ENCODE data around the gene HINT3.
"Not testable (repeated sequence)": the region's sequence is repeated elsewhere in the genome, so short reads cannot be mapped to it uniquely, and the experiment has no call there.

The HINT3 gene

GRCh38 chr6:125963817-125964216 lies 7.2 kb downstream of the HINT3 start:
- no peak for DNase-seq

GRCh38 chr6:125966569-125966968 lies 10.0 kb downstream of the HINT3 start:
- no peak for DNase-seq

- DNase-seq: no peak
Measured at GRCh38 chr6:125968493-125968892, 11.9 kb downstream of the HINT3 start.

GRCh38 chr6:125970760-125971159 lies 14.2 kb downstream of the HINT3 start:
- DNase-seq: no peak

- not testable (repeated sequence) for DNase-seq
Measured at GRCh38 chr6:125972478-125972877, 15.9 kb downstream of the HINT3 start.

- DNase-seq: peak; percentile 59 to 89 (median 86)
Measured at GRCh38 chr6:125974214-125974866, 17.8 kb downstream of the HINT3 start.

- DNase-seq: no peak
Measured at GRCh38 chr6:125979101-125979500, 22.5 kb downstream of the HINT3 start.

- DNase-seq: no peak
Measured at GRCh38 chr6:125981571-125982185, 25.1 kb downstream of the HINT3 start.

- DNase-seq: no peak
Measured at GRCh38 chr6:125983246-125983945, 26.8 kb downstream of the HINT3 start.

- DNase-seq: no peak
Measured at GRCh38 chr6:125984311-125984710, 27.7 kb downstream of the HINT3 start.

- no peak for DNase-seq
Measured at GRCh38 chr6:125985522-125985921, 29.0 kb downstream of the HINT3 start.

GRCh38 chr6:125985979-125986300 lies 29.4 kb downstream of the HINT3 start:
- DNase-seq: peak in 1 of 3 donors; percentile 3

GRCh38 chr6:125986301-125987025 lies 29.9 kb downstream of the HINT3 start, which contains the start of gene TRMT11:
Gene TRMT11 (plus strand): TSS chr6:125986540. CDS start chr6:125986551, 11 bp downstream.
- DNase-seq: peak; percentile 87 to 91 (median 87)

- peak in 1 of 3 donors; percentile 5 for DNase-seq
Measured at GRCh38 chr6:125987026-125987617, 30.6 kb downstream of the HINT3 start.

GRCh38 chr6:125988280-125988679 lies 31.7 kb downstream of the HINT3 start:
- DNase-seq: no peak

GRCh38 chr6:125989631-125990030 lies 33.1 kb downstream of the HINT3 start:
- no peak for DNase-seq

GRCh38 chr6:125991653-125992052 lies 35.1 kb downstream of the HINT3 start:
- DNase-seq: no peak

- no peak for DNase-seq
Measured at GRCh38 chr6:125994670-125995488, 38.3 kb downstream of the HINT3 start.

- peak; percentile 77 to 82 (median 82) for DNase-seq
Measured at GRCh38 chr6:125995972-125996580, 39.5 kb downstream of the HINT3 start.

GRCh38 chr6:126002755-126003679 lies 46.4 kb downstream of the HINT3 start:
- no peak for DNase-seq
